Heart right ventricle (tissue), 16 donors: ENCODE data around the gene LONRF3. TPM values are rescaled to one million over a fixed set of nuclear protein-coding genes. Genes with fewer than 3 reads are reported as not detected.

Source experiments
- ATAC-seq, 8 donors: fragments of 200-7000 bp; cut with Tn5 transposase; one replicate each; pipeline ENCODE4 v1.9.1; 2020; ENCODE audit warnings: mild to moderate bottlenecking in 8 of 8, moderate library complexity in 8 of 8, moderate number of reproducible peaks in 1 of 8
- DNase-seq, 2 donors: peaks; one replicate each; pipeline ENCODE4 v3.0.0-alpha.2; 2020
- H3K27ac ChIP-seq, 10 donors: fragments of 200-600 bp; sonication (generic) in 2 of 10; one replicate each; pipeline versions ENCODE4 v1.5.0 to v1.8.0; 2020 to 2022; ENCODE audit warnings: mild to moderate bottlenecking in 3 of 10
- H3K27me3 ChIP-seq, 7 donors: fragments of 200-600 bp; one replicate each; pipeline ENCODE4 v1.8.0; 2021 to 2022; ENCODE audit warnings: mild to moderate bottlenecking in 2 of 7
- H3K36me3 ChIP-seq, 9 donors: fragments of 200-600 bp; sonication (generic) in 1 of 9; one replicate each; pipeline versions ENCODE4 v1.5.0 to v1.8.0; 2020 to 2022; ENCODE audit warnings: mild to moderate bottlenecking in 2 of 9
- H3K4me1 ChIP-seq, 9 donors: fragments of 200-600 bp; sonication (generic) in 1 of 9; one replicate each; pipeline versions ENCODE4 v1.5.0 to v1.8.0; 2020 to 2022; ENCODE audit warnings: mild to moderate bottlenecking in 4 of 9
- H3K4me3 ChIP-seq, 10 donors: fragments of 200-600 bp; sonication (generic) in 2 of 10; one replicate each; pipeline versions ENCODE4 v1.5.0 to v1.8.0; 2020 to 2022; ENCODE audit warnings: mild to moderate bottlenecking in 7 of 10, moderate library complexity in 2 of 10
- H3K9me3 ChIP-seq, 11 donors: fragments of 200-600 bp in 10 of 11; sonication (generic) in 2 of 11; one replicate each; pipeline versions ENCODE4 v1.5.0 to v1.8.0; 2013 to 2022; ENCODE audit warnings: mild to moderate bottlenecking in 2 of 11, control low read depth in 1 of 11, moderate library complexity in 1 of 11
- WGBS, 2 donors: extraction: QIAGEN DNeasy Blood & Tissue Kit; methylation state at CpG; one replicate each; pipeline ENCODE4 v1.1.7; 2013; ENCODE audit warnings: inconsistent platforms in 1 of 2; 5-methylcytosine and 5-hydroxymethylcytosine counted together
- intact Hi-C, 10 donors: fragments of 100-400 bp; cut with DNase I; formaldehyde crosslinking; loops; one replicate each; pipeline versions ENCODE4 v1.11.1 to v1.14.2; 2022
- polyA plus RNA-seq, 2 donors: library from polyadenylated mRNA; stranded (reverse); fragments of 200-250 nt; gene quantifications; one replicate each; pipeline ENCODE4 v1.2.3, GENCODE V29; 2013
- total RNA-seq, 10 donors: library from RNA; stranded (reverse); fragmentation: NEBNext Ultra II Directional in 3 of 10; extraction: Animal tissue kit (Norgen Biotek cat#: 25700) in 3 of 10; gene quantifications; one replicate each; pipeline versions ENCODE4 v1.2.1 to v1.2.4, GENCODE V29; 2021 to 2023
- TF ChIP-seq, protein P1 (sequence below), 9 donors: fragments of 200-600 bp; sonication (generic) in 2 of 9; IDR thresholded peaks; one replicate each; pipeline versions ENCODE4 v1.5.0 to v1.8.0; 2021 to 2022; ENCODE audit warnings: antibody characterized with exemption in 9 of 9, mild to moderate bottlenecking in 5 of 9, moderate library complexity in 1 of 9
- donor health status: Arrhythmogenic right ventricular cardiomyopathy.
- donor health status: ischemic (EF 13 %, LVEDD 7.1; RV severe dilation, severe dysfunction).
- donor health status: healthy with polysubstance abuse.
- donor health status: DM: no; HTN: yes; CAD: no.
- donor health status: DM: no; HTN: no; CAD: no.
- donor health status: ischemic (EF 25% LVEDD 6.9; RV normal size, moderate dysfunction).
- donor health status: ischemic (EF 25% LVEDD 5.7; RV mildly dilated, moderate dysfunction).
- donor health status: healthy.
- donor health status: DM: yes; HTN: yes; CAD: no.
- donor health status: Ischemic cardiomyopathy.
- donor health status: ischemic (EF 35%, LVEDD 5.7; RV mildly dilated, moderate dysfunction).
- donor health status: nonischemic (EF 11% LVEDD 7.7; RV severe dilation, severe dysfunction).
- donor health status: DM: yes; HTN: yes; CAD: no.
- donor health status: PGD.
- donor health status: ischemic (EF 29% LVEDD 5.4; RV normal size, mild dysfunction).
- donor health status: nonischemic (EF 23%, LVEDD 6.1; RV moderate dilation, normal function).

LONRF3 gene
- total and polyA plus RNA-seq, 12 donors = 0.43 to 6.1 (median 1.3) TPM

DNA sequence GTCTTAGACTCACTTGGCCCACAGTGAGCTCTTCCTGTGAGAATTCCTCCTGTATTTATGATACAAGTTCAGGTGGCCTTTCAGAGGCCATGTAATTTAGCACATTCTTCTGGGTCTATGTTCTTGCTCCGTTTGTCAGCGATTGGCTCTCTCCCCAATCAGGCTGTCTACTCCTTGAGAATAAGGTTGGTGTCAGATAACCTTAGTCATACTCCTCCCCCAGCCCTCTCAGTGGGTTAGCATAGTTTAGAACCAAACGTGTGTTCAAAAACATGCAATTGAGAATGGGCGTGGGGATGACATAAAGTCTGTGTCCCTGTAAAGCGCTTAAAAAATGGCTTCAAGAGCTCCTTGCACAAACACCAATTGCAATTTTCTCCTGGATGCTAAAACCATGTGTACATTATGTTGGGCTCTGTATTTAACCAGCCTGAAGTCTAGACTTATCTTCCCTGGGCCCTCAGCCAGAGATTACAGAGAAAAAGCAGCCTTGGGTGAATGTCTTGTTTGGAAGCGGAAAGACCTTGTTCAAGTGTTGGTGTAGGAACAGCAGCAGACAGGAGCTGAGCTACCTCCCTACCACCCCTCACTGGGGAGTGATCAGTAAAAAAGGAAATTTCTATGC, 88.4 kb downstream of the LONRF3 start:
- Histone ChIP-seq H3K4me1 (peaks cover 0 to 12% (median 0%) of the 10 kb centered on the region in 9 donors), H3K36me3 (no peaks in the 10 kb centered on the region), H3K27me3 (peaks cover 0 to 21% (median 0%) of the 10 kb centered on the region in 7 donors), H3K9me3 (no peaks in the 10 kb centered on the region), H3K4me3 (no peak overlapping the region), H3K27ac (no peak overlapping the region)
- 41 to 47% methylated on average over 6 of the region's 6 CpGs for WGBS, 2 donors
- TF ChIP-seq, protein P1, sequence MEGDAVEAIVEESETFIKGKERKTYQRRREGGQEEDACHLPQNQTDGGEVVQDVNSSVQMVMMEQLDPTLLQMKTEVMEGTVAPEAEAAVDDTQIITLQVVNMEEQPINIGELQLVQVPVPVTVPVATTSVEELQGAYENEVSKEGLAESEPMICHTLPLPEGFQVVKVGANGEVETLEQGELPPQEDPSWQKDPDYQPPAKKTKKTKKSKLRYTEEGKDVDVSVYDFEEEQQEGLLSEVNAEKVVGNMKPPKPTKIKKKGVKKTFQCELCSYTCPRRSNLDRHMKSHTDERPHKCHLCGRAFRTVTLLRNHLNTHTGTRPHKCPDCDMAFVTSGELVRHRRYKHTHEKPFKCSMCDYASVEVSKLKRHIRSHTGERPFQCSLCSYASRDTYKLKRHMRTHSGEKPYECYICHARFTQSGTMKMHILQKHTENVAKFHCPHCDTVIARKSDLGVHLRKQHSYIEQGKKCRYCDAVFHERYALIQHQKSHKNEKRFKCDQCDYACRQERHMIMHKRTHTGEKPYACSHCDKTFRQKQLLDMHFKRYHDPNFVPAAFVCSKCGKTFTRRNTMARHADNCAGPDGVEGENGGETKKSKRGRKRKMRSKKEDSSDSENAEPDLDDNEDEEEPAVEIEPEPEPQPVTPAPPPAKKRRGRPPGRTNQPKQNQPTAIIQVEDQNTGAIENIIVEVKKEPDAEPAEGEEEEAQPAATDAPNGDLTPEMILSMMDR (IDR thresholded peaks at IDR 0.05) = no peak
- DNase-seq (no peak), ATAC-seq (no peak)
- intact Hi-C loops = loop anchor here in 2 of 10 donors (10.0 kb wide), 1 partner anchor 58 kb away; no protein-coding TSS in a partner anchor

DNA sequence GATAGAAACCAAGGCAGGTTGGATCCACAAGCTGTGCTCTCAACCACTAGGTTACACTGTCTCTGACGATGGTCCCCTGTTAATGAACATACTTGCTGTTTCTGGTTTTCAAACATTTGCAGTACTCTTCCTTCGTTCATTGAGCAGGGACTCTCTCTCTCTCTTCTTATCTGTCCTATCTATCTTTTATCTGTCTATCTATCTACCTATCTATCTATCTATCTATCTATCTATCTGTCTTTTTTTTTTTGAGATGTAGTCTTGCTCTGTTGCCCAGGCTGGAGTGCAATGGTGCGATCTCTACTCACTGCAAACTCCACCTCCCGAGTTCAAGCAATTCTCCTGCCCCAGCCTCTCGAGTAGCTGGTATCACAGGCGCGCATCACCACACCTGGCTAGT, 89.0 kb downstream of the LONRF3 start:
- H3K9me3 ChIP-seq = no peaks in the 10 kb centered on the region
- DNase-seq (no peak), ATAC-seq (no peak)
- no peak overlapping the region for H3K27ac ChIP-seq
- peaks cover 0 to 12% (median 0%) of the 10 kb centered on the region in 9 donors for H3K4me1 ChIP-seq
- H3K27me3 ChIP-seq = peaks cover 0 to 25% (median 0%) of the 10 kb centered on the region in 7 donors
- H3K4me3 ChIP-seq = no peak overlapping the region
- intact Hi-C loops = loop anchor here in 2 of 10 donors (10.0 kb wide), 1 partner anchor 59 kb away; no protein-coding TSS in a partner anchor
- no peaks in the 10 kb centered on the region for H3K36me3 ChIP-seq
- 95 to 98% methylated on average over 7 of the region's 7 CpGs for WGBS, 2 donors
- TF ChIP-seq, protein P1 (IDR thresholded peaks at IDR 0.05) = no peak

DNA sequence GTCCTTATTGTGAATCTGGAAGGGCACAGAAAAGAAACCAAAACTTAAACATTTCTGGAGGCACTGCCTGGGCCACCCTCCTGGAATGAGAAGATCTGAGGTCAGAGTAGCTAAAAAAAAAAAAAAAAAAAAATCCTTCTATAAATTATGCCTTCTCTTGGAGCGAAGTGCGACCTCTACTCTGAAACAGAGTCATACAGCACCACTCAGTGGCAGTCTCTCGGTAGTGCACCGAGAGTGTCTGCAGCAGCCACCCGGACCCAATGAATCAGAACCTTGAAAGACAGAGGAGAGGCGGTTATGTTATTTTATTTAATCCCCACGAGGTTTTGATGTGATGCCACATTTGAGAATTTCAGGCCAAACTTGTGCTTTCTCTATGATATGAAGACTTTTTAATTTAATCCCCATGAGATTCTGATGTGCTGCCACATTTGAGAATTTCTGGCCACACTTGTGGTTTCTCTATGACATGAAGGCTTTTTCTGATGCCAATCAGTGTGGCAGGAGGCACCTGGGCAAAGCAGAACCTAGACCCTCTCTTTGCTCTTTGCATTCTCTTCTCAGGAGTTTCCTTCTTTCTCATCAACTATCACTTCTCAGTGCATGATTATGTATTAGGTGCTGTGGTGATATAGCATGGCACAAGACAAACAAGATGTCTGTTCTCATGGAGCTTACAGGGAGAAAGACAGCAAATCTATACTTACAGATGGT, 92.8 kb downstream of the LONRF3 start:
- Histone ChIP-seq H3K36me3 (no peaks in the 10 kb centered on the region), H3K4me1 (peaks cover 0 to 9% (median 0%) of the 10 kb centered on the region in 9 donors), H3K9me3 (no peaks in the 10 kb centered on the region), H3K27me3 (peaks cover 0 to 34% (median 0%) of the 10 kb centered on the region in 7 donors), H3K4me3 (no peak overlapping the region), H3K27ac (no peak overlapping the region)
- DNase-seq = peak; percentile 45 to 46
- WGBS, 2 donors = 2 to 4% methylated on average over 7 of the region's 7 CpGs
- ATAC-seq = peak in 6 of 8 donors; percentile 34 to 81 (median 72)
- TF ChIP-seq, protein P1 (IDR thresholded peaks at IDR 0.05) = peak; percentile 22 to 72 (median 65)
- intact Hi-C loops = loop anchor here in 9 of 10 donors (1.0 to 10.0 kb wide), 8 partner anchors 60 to 220 kb away; no protein-coding TSS in a partner anchor

Other genes starting within 250 kb of the LONRF3 start
- 10 to 100 TPM in 8 of 10 donors, 1 to 10 TPM in 2; 8.9 to 38.4 (median 13.1) TPM for gene IL13RA1, start 247.0 kb upstream of the LONRF3 start, total RNA-seq
- gene IL13RA1, start 247.0 kb upstream of the LONRF3 start, polyA plus RNA-seq = 10 to 100 TPM in 1 of 2 donors, 1 to 10 TPM in 1; 8.6 to 14.0 TPM
- gene ZCCHC12, start 150.8 kb upstream of the LONRF3 start, total RNA-seq = under 1 TPM in 1 of 10 donors, not detected in 9; 0.17 TPM
- under 1 TPM in 1 of 2 donors, not detected in 1; 0.01 TPM for gene ZCCHC12, start 150.8 kb upstream of the LONRF3 start, polyA plus RNA-seq
- gene CT47C1, start 98.4 kb downstream of the LONRF3 start, total RNA-seq = not detected
- gene CT47C1, start 98.4 kb downstream of the LONRF3 start, polyA plus RNA-seq = not detected
- under 1 TPM in 5 of 10 donors, not detected in 5; 0.04 to 0.17 (median 0.09) TPM for gene KIAA1210, start 153.2 kb downstream of the LONRF3 start, total RNA-seq
- not detected for gene KIAA1210, start 153.2 kb downstream of the LONRF3 start, polyA plus RNA-seq